Activated T-helper 2 cell treated with anti-CD3 and anti-CD28 coated beads, Interferon-gamma antibody, Interleukin-2, Interleukin-4, amounts not matched to agents 10 μg/mL and 5 μg/mL and 100 μg/mL, durations not matched to agents 14 hours and 24 hours and 36 hours (primary cell): ENCODE measurements around the gene CD59. TPM values are rescaled to one million over a fixed set of nuclear protein-coding genes. Genes with fewer than 3 reads are reported as not detected.
"Not testable (repeated sequence)": the region's sequence is repeated elsewhere in the genome, so short reads cannot be mapped to it uniquely, and the experiment has no call there.

Source experiments
- DNase-seq: peaks from one replicate; pipeline ENCODE4 v3.0.0; 2021; ENCODE audit warnings: low spot score
- H3K27ac Mint-ChIP-seq: one replicate; pipeline ENCODE4 v1.8.0; 2021; ENCODE audit warnings: mixed read lengths
- H3K27me3 Mint-ChIP-seq: one replicate; pipeline ENCODE4 v1.8.0; 2021; ENCODE audit warnings: low read depth, mixed read lengths
- H3K36me3 Mint-ChIP-seq: one replicate; pipeline ENCODE4 v1.8.0; 2021; ENCODE audit warnings: low read depth, mixed read lengths
- H3K4me1 Mint-ChIP-seq: one replicate; pipeline ENCODE4 v1.8.0; 2021; ENCODE audit warnings: low read depth, mixed read lengths
- H3K4me3 Mint-ChIP-seq: one replicate; pipeline ENCODE4 v1.8.0; 2021; ENCODE audit warnings: low read depth, mild to moderate bottlenecking, moderate library complexity, mixed read lengths
- H3K9me3 Mint-ChIP-seq: one replicate; pipeline ENCODE4 v1.8.0; 2021; ENCODE audit warnings: mixed read lengths
- intact Hi-C: fragments of 100-400 bp; cut with micrococcal nuclease; formaldehyde crosslinking; loops from one replicate; pipeline ENCODE4 v1.15.1; 2023
- total RNA-seq: library from RNA; stranded (reverse); gene quantifications from 2 replicates; pipeline ENCODE4 v1.2.3, GENCODE V29; 2022

Gene CD59
- total RNA-seq, 1 donor from 2014 or later: 173 TPM

GRCh38 chr11:33735271-33736147, 714 bp downstream of the CD59 start:
- H3K27ac Mint-ChIP-seq: peak overlapping the region; percentile 86
- H3K4me3 Mint-ChIP-seq: peak overlapping the region; percentile 87
- DNase-seq: peak; percentile 40
- no peaks in the 10 kb centered on the region for H3K9me3 Mint-ChIP-seq
- intact Hi-C loops: loop anchor here (1.0 to 10.0 kb wide), 4 partner anchors 13 to 919 kb away; partner anchors contain the start of genes C11orf91 and CAPRIN1
- H3K4me1 Mint-ChIP-seq: peaks cover 39% of the 10 kb centered on the region
- H3K27me3 Mint-ChIP-seq: peaks cover 12% of the 10 kb centered on the region
- peaks cover 38% of the 10 kb centered on the region for H3K36me3 Mint-ChIP-seq

- peaks cover 39% of the 10 kb centered on the region for H3K4me1 Mint-ChIP-seq
- intact Hi-C loops: loop anchor here (1.0 to 10.0 kb wide), 4 partner anchors 12 to 920 kb away; partner anchors contain the start of genes C11orf91 and CAPRIN1
- DNase-seq: no peak
- H3K36me3 Mint-ChIP-seq: peaks cover 43% of the 10 kb centered on the region
- H3K27ac Mint-ChIP-seq: peak overlapping the region; percentile 86
- H3K4me3 Mint-ChIP-seq: peak overlapping the region; percentile 87
- H3K9me3 Mint-ChIP-seq: no peaks in the 10 kb centered on the region
- peaks cover 12% of the 10 kb centered on the region for H3K27me3 Mint-ChIP-seq
Observed at GRCh38 chr11:33734441-33735270, 1.6 kb downstream of the CD59 start.

DNA sequence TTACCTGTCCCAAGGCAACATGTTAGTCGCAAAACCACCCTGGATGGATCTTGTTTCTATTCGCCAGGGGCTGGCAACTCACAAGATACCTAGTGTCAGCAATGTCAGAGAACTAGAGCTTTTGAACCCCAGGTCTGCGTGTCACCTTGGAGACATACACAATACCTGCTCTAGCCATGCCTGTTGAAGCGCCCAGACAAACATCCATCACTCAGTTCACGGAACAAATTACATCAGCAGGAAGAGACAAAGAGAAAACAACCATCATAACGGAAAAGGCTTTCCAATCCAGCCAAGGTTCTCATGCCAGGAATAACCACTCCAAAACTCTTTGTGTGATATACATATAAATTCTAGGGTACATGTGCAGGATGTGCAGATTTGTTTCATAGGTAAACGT, 2.2 kb downstream of the CD59 start:
- Mint-ChIP-seq H3K4me1 (peaks cover 42% of the 10 kb centered on the region), H3K9me3 (no peaks in the 10 kb centered on the region), H3K27me3 (peaks cover 12% of the 10 kb centered on the region), H3K36me3 (peaks cover 47% of the 10 kb centered on the region), H3K27ac (no peak overlapping the region), H3K4me3 (peak overlapping the region; percentile 87)
- intact Hi-C loops: loop anchor here (2.0 to 10.0 kb wide), 3 partner anchors 43 to 921 kb away; partner anchors contain the start of gene CAPRIN1
- no peak for DNase-seq

DNA sequence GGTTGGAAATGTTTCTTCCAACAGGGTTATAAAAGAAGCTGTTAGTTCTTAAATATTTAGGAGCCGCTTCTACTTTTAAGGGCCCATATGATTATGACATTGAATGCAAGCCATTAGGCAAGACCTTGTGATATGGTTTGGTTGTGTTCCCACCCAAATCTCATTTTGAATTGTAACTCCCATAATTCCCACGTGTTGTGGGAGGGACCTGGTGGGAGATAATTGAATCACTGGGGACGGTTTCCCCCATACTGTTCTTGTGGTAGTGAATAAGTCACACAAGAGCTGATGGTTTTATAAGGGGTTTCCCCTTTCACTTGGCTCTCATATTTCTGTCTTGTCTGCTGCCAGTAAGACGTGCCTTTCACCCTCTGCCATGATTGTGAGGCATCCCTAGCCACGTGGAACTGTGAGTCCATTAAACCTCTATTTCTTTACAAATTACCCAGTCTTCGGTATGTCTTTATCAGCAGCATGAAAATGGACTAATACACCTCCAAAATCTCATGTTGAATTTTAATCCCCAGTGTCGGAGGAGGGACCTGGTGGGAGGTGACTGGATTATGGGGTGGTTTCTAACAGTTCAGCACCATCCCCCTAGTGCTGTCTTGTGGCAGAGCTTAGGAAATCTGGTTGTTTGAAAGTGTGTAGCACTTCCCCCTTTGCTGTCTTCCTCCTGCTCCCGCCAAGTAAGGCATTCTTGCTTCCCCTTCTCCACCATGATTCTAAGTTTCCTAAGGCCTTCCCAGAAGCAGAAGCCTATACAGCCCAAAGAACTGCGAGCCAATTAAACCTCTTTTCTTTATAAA, 4.3 kb downstream of the CD59 start:
- Mint-ChIP-seq H3K27ac (peak overlapping the region; percentile 39), H3K4me3 (peak overlapping the region; percentile 9), H3K9me3 (no peaks in the 10 kb centered on the region), H3K4me1 (peaks cover 44% of the 10 kb centered on the region), H3K27me3 (no peaks in the 10 kb centered on the region), H3K36me3 (peaks cover 64% of the 10 kb centered on the region)
- DNase-seq: no peak
- intact Hi-C loops: loop anchor here (1.0 to 10.0 kb wide), 4 partner anchors 9 to 923 kb away; partner anchors contain the start of gene CAPRIN1

DNA sequence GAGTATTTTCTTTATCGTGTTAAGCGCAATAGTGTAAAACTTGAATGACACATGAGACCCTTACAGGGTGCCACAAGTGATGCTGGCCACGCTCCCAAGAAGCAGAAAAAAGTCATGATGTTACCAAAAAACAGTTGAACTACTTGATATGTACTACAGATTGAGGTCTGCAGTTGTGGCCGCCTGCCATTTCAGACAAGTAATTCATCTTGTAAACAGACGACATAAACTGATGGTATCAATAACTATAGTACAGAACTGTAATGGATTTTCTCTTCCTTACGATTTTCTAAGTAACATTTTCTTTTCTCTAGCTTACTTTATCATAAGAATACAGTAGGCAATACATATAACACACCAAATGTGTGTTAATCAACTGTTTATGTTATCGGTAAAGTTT, 5.5 kb downstream of the CD59 start:
- Mint-ChIP-seq H3K9me3 (no peaks in the 10 kb centered on the region), H3K27ac (no peak overlapping the region), H3K4me1 (peaks cover 51% of the 10 kb centered on the region), H3K4me3 (no peak overlapping the region), H3K36me3 (peaks cover 74% of the 10 kb centered on the region), H3K27me3 (peaks cover 6% of the 10 kb centered on the region)
- no peak for DNase-seq
- intact Hi-C loops: loop anchor here (1.0 to 10.0 kb wide), 3 partner anchors 7 to 924 kb away; partner anchors contain the start of gene CAPRIN1

- H3K9me3 Mint-ChIP-seq, H3K4me3 Mint-ChIP-seq, H3K27me3 Mint-ChIP-seq, DNase-seq, H3K27ac Mint-ChIP-seq: not testable (repeated sequence)
- H3K4me1 Mint-ChIP-seq: peaks cover 53% of the 10 kb centered on the region
- peaks cover 73% of the 10 kb centered on the region for H3K36me3 Mint-ChIP-seq
- intact Hi-C loops: loop anchor here (10.0 kb wide), 1 partner anchor 684 kb away; no protein-coding TSS in a partner anchor
Observed at GRCh38 chr11:33729072-33729664, 7.1 kb downstream of the CD59 start.

GRCh38 chr11:33727539-33727938, 8.7 kb downstream of the CD59 start:
- not testable (repeated sequence) for H3K9me3 Mint-ChIP-seq, H3K4me3 Mint-ChIP-seq, DNase-seq, H3K27ac Mint-ChIP-seq, H3K27me3 Mint-ChIP-seq
- intact Hi-C loops: loop anchor here (10.0 kb wide), 1 partner anchor 683 kb away; no protein-coding TSS in a partner anchor
- Mint-ChIP-seq H3K36me3 (peaks cover 64% of the 10 kb centered on the region), H3K4me1 (peaks cover 58% of the 10 kb centered on the region)

DNA sequence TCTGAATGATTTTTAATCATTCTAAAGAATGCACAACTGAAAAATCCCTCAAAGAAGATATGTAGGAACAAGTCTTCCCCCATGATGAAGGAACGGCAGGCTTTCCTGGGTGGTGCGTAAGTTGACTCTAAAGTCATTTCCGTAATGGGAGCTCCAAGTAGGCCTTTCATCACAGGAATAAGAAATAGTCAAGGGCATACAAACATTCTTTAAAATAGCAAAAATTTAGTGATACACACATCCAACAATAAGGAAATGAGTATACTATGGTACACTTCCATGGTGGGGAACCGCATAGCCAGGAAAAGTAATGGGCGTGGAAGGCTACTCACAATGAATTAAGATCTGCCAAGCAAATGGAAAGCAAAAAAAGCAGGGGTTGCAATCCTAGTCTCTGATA, 10.7 kb downstream of the CD59 start:
- DNase-seq: no peak
- intact Hi-C loops: loop anchor here (10.0 kb wide), 1 partner anchor 681 kb away; no protein-coding TSS in a partner anchor
- Mint-ChIP-seq H3K36me3 (peaks cover 69% of the 10 kb centered on the region), H3K27ac (no peak overlapping the region), H3K4me3 (no peak overlapping the region), H3K9me3 (no peaks in the 10 kb centered on the region), H3K27me3 (peaks cover 6% of the 10 kb centered on the region), H3K4me1 (peaks cover 66% of the 10 kb centered on the region)

DNA sequence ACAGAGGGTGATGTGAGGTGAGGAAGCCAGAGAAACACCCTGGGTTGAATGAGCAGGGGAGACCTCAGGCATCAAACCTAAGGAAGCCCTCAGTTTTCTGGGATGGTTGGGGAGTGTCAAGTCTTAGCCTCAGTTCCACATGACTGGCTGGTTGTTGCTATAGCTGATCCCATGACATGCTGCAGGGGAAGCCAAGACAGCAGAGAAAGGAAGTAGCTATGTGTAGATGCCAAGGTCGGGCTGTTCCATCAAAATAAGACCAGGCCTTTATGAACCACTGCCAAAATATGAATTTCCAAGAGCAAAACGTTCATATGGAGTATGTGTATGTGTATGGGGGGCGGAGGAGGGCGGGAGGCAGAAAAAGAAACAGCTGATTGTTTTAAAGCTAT, 11.6 kb downstream of the CD59 start:
- Mint-ChIP-seq H3K4me3 (no peak overlapping the region), H3K4me1 (peaks cover 72% of the 10 kb centered on the region), H3K9me3 (no peaks in the 10 kb centered on the region), H3K27ac (no peak overlapping the region), H3K27me3 (peaks cover 6% of the 10 kb centered on the region), H3K36me3 (peaks cover 72% of the 10 kb centered on the region)
- intact Hi-C loops: loop anchor here (5.0 to 10.0 kb wide), 7 partner anchors 48 to 897 kb away; partner anchors contain the start of genes ABTB2, FBXO3 and PRRG4
- DNase-seq: no peak

DNA sequence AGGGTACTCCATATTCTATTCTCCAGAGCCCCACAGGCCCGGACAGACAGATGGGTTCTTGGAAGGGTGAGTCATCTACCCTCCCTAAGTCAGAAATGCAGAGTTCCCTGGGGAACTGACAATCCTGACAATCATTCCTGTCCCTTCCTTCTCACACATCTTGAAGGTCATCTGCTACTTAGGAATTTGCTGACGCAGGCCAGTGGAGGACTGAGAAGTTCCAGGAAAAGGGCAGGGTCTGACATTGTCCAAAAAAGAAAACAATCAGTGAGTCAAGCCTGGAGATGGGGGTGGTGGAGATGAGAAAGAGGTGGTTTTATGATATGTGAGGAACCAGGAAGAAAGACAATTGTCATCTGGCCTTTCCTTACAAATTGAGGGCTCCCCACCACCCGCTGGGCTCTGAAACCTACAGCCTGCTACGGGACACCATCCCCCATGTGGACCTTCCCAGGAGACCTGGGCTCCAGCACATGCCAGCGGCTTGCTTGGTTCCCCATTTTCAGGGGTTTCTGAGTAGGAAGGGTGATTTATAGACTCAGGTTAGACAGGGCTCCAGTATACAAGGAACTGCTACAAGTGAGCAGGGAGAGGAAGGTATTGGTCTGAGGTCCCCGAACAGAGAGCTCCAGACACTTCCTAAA, 12.9 kb downstream of the CD59 start:
- Mint-ChIP-seq H3K36me3 (peaks cover 74% of the 10 kb centered on the region), H3K27ac (peak overlapping the region; percentile 94), H3K27me3 (peaks cover 6% of the 10 kb centered on the region), H3K4me3 (peak overlapping the region; percentile 48), H3K9me3 (no peaks in the 10 kb centered on the region), H3K4me1 (peaks cover 70% of the 10 kb centered on the region)
- no peak for DNase-seq
- intact Hi-C loops: loop anchor here (1.0 to 10.0 kb wide), 9 partner anchors 8 to 896 kb away; partner anchors contain the start of genes ABTB2, FBXO3 and PRRG4

- Mint-ChIP-seq H3K4me1 (peaks cover 69% of the 10 kb centered on the region), H3K9me3 (no peaks in the 10 kb centered on the region), H3K27me3 (peaks cover 6% of the 10 kb centered on the region), H3K27ac (peak overlapping the region; percentile 94), H3K4me3 (peak overlapping the region; percentile 48), H3K36me3 (peaks cover 69% of the 10 kb centered on the region)
- intact Hi-C loops: loop anchor here (1.0 to 10.0 kb wide), 13 partner anchors 9 to 895 kb away; partner anchors contain the start of genes ABTB2, FBXO3 and PRRG4
- peak; percentile 38 for DNase-seq
Observed at GRCh38 chr11:33722590-33723234, 13.5 kb downstream of the CD59 start.
